Suppressor macrophage (primary cell): Measurements from ENCODE around the gene EFHC1.

ENCODE experiments used
- DNase-seq, 4 experiments: peaks; one replicate each; pipeline ENCODE4 v3.0.0-alpha.2; 2020 to 2022

Gene EFHC1

DNA sequence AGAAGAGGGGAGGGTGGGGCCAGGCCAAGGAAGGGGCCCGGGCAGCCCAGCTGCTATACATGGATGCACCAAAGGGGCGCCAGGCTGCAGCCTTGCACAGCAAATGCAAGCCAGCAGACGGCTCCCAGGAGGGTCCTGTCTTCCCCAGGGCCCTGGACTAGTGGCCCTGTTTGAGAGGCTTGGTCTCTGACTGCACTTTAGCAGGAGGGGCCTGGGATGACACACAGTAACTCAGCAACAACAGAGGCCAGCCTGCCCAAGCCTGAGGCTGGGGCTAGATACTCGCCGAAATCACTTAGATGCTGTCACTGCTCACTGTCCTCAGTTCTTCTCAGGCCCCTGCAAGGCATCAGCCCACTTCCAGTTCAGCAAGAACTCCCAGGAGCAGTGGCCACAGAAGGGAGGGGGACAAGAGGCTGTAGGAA is 83.2 kb downstream of the EFHC1 start:
- no peak for DNase-seq

GRCh38 chr6:52503851-52504781 is 84.0 kb downstream of the EFHC1 start:
- DNase-seq: peak; percentile 58 to 72 (median 64)

- DNase-seq: peak; percentile 22 to 48 (median 38)
These were observed 84.6 kb downstream of the EFHC1 start for GRCh38 chr6:52504782-52505136.

DNA sequence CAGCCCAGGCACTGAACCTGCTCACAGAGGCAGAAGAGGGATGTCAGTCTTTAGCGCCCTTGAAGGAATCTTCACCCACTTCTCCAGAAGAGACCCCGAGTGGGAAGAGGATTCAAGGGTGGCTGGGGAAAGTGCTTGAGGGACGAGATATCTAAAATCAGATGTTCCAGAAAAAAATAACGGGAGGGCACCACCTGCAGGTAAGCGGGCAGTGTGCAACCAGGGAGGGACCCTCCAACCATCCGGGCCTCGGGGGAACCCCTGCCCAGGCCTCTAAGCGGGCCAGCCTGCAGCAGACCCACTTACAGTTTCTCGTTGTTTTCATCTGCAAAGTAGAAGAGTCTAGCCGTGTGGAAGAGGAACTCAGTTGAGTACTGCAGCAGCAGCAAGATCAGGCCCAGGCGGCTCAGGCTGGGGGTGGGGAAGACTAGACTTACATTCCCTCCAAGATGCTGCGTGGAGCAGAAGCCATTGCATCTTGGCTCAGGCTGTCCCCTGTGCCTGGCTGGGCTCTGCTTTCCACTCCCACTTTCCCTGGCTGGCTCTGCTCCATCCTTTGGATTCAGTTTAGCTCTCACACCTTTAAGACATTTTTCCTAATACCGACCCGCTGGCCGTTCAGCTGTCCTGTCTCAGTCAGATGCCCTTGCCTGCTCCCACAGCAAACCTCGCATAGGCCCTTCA is 85.7 kb downstream of the EFHC1 start:
- peak; percentile 35 to 55 (median 40) for DNase-seq

GRCh38 chr6:52506476-52506875 is 86.3 kb downstream of the EFHC1 start:
- DNase-seq: no peak

DNA sequence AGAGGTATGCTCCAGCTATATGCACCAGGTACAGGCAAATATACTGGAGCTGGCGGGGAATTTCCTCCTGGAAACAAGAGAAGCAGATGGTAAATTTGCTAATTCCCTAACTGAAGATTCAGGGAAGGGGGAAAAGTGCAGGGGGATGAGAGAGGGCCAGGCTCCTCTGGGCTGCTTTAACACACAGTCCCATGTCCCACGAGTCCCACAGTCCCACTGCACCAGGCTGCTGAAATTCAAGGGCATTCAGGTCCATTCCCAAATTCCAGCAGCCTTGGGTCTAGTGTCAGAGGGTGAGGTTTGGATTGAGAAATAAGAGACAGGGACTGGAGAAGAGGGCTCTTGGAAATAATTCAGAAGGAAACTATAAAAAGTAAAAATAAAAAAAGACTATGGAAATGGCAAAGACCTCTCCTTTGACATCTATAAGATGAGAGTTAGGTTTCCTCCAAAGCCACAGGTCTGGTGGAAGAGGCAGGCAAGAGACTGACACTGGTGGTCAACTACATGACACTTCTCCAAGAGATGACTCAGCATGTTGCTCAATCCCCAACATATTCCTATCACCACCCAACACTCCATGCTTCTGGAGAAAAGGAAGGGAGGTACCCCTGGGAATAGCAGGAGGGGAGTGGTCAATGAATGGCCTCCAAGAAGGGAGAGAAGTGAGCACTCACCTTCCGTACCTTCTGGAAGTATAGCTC is 87.6 kb downstream of the EFHC1 start:
- DNase-seq: no peak

DNA sequence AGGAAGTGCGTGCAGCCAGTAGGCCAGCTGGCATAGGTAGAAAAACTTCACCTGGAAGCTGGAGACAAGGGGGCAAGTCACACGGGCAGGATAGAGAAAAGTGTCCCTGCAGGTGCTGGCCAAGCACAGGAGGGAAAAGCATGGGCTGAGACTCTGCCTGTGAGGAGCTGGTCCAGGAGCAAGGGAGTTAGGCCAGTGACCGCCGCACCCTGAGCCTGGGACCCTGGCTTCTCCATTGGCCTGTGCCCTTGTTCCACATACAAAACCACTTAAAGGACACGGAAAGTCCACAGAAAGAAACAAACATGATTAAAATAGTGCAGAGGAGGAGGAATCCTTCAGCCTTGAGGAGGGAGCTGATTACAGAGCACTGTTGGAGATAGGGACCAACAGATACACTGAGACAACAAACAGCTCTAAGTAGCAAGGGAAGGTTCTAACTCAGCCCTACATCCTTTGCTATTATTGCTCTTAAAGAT is 88.2 kb downstream of the EFHC1 start:
- DNase-seq: no peak

- no peak for DNase-seq
These were observed 89.4 kb downstream of the EFHC1 start for GRCh38 chr6:52509281-52510212.

DNA sequence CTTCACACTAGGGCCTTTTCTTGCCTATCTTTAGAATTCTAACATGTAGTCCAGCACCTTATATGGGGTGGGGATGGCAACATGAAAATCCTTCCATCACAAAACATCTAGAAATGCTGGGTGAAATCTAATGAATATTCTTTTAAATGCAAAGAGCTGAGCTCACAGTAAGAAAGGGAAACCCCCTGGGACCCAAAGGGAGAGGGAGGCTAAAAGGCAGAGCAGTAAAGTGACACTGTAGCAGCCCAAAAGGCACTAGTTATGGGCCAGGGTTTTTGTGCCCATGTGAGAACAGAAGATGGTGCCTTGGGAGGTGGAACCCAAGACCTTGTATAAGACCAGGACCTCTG is 90.0 kb downstream of the EFHC1 start:
- DNase-seq: no peak

DNA sequence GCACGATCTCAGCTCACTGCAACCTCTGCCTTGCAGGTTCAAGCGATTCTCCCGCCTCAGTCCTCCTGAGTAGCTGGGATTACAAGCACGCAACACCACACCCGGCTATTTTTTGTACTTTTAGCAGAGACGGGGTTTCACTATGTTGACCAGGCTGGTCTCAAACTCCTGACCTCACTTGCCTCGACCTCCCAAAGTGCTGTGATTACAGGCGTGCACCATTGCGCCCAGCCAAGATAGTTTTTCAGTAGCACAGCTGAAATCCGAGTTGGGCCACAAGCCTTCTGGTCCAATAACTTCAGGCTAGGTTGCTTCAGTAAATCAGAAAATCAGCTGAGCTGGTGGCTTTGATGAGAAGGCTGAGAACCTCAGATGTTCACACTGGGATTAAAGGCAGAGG is 91.0 kb downstream of the EFHC1 start:
- no peak for DNase-seq

GRCh38 chr6:52511572-52512151 is 91.5 kb downstream of the EFHC1 start:
- no peak for DNase-seq

DNA sequence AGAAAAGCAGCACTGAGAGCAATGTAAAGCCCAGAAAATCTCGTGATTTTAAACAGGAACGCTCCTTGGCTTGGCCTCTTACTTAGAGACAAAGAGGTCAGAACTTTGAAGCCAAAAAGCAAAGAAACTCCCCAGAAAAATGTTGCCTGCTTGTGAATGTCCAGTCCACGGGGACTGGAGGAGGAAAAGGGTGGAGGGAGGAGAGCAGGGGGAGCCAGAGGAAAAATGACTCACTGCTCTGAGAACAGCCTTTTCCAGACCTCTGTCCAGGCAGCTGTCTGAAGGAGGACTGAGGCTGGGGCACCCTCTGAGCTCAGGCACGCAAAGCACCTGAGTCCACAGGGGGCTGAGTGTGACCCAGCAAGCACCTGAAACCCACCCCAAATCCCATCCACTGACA is 92.1 kb downstream of the EFHC1 start:
- no peak for DNase-seq

- no peak for DNase-seq
These were observed 93.3 kb downstream of the EFHC1 start for GRCh38 chr6:52513464-52513863.

GRCh38 chr6:52513896-52514295 is 93.8 kb downstream of the EFHC1 start:
- no peak for DNase-seq

DNA sequence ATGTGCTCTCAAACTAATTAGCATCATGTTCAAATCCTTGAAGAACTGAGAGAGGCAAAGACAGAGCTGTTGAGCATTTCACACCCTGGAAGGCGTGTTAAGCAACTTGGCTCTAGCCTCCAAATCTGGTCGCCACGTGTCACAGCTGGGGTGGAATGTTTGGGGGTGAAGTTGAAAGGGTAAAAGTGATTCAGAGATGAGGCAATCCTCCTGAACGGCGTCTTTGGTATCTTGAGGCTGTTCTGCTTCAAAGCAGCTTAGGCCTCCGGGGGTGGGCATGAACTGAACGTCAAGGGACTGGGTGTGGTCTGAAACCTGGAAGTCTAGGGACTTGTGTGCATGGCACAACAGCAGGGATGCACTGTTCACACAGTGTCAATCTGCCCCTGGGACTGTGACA is 94.4 kb downstream of the EFHC1 start:
- peak; percentile 74 to 90 (median 81) for DNase-seq

GRCh38 chr6:52515219-52515960 is 95.2 kb downstream of the EFHC1 start:
- no peak for DNase-seq

DNA sequence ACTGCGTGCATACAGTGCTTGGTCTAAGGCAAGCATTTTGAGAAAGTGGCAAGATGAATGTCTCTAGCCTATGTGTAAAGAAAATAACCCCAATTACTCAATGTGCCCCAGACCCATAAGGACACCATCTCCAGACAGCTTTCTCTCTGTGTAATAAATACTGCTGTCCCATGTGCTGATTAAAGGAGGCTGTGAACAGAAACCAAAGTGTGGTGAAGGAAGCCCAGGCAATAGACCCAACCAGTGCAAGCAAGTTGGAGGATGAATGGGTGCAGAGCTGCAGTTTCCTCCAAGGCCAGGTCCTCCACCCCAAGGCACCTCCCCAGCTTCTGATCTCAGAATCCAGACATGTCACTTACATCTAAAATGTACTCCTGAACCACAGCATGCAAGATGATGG is 96.1 kb downstream of the EFHC1 start:
- no peak for DNase-seq

DNA sequence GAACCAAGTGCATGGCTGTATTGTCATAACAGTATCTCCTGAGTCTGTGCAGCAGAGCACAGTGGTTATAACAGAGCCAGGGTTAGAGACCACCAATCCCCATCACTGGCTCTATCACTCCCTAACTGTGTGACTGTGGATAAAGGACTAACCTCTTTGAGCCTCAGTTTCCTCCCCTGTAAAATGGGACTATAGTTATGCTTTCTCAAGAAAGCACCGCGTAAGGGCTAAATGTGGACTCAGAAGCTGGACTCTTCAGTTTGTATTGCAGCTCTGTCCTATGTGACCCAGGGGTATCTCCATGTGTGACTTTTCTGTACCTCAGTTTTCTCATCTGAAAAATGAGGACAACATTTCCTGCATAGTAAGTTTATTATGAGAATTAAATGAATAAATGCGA is 96.8 kb downstream of the EFHC1 start:
- no peak for DNase-seq

DNA sequence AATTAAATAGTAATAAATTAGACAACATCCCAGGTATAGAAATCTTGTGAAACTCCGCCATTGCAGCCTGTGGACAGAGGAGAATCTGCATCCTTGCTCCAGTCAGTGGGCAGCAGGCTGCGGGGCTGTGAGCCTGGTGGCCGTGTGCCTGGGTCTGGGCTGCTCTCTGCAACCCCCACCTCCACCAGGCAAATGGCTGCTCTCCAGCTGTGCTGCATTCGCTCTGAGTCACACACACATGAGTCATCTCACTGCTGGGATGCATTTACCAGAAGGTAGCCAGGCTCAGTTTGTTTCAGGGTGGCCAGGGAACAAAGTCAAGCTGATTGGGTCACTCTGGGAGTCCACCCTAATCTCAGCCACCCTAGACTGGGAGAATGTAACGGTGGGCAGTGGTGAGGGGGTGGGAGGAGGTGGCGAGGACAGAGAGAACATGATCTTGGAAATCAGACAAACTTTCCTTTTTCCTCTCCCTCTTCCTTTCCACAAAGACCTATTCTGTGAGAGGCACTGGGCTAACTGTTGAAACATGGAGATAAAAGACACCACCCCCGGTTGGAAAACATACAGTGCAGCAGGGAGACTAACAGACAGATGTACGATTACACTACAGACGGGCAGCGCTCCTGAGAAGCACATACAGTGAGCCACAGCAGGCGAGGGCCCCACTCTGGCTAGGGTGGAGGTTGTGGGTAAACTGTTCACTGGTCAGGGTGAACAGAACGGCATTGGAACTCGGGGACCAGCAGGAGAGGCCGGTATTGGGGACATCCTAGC is 97.5 kb downstream of the EFHC1 start:
- DNase-seq: peak; percentile 44 to 72 (median 69)

DNA sequence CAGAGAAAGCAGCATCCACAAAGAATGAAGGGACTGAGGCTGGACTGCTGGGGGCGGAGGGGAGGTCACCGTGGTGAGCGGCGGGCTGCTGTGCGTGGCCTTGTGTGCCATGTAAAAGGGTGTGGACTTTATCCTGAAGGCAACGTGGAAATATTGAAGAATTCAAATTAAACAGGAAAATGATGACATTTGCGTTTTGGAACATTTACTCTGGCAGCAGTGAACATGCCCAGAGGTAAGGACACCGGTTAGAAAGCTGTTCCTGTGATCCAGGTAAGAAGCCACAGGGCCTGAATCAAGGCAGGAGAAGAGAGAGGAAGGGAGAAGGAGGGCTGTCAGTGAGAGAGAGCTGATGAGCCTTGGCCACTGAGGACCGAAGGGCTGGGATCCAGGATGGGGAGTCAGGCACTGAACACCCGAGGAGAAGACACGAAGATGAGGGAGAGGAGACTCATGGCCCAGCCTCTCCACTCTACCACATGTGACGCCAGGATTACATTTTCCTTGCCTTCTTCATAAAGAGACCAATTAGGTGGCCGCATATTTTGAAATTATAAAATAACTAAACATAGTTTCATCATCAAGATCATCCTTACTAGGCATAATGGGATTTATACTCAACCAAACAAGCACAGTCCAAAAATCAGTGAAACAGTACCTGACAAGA is 98.3 kb downstream of the EFHC1 start:
- no peak for DNase-seq
